Mesendoderm (in vitro differentiated cells): ENCODE measurements around the gene SYNPO. TPM values are rescaled to one million over a fixed set of nuclear protein-coding genes. Genes with fewer than 3 reads are reported as not detected.

ENCODE experiments used
- DNase-seq: peaks from one replicate; pipeline ENCODE4 v3.0.0; 2013
- H2AK5ac ChIP-seq: 2 replicates; pipeline ENCODE4 v1.6.1; 2013; ENCODE audit warnings: low read length, inconsistent platforms
- H2BK120ac ChIP-seq: 2 replicates; pipeline ENCODE4 v1.6.1; 2013; ENCODE audit warnings: low read depth, mild to moderate bottlenecking, low read length, moderate library complexity, mixed read lengths
- H2BK15ac ChIP-seq: replicated peaks from 2 replicates; pipeline ENCODE4 v1.6.1; 2013; ENCODE audit warnings: low read depth, mild to moderate bottlenecking, moderate library complexity
- H2BK5ac ChIP-seq: 2 replicates; pipeline ENCODE4 v1.6.1; 2013; ENCODE audit warnings: low read length, inconsistent platforms
- H3K18ac ChIP-seq: 2 replicates; pipeline ENCODE4 v1.6.1; 2013; ENCODE audit warnings: mild to moderate bottlenecking, low read length, mixed read lengths
- H3K23ac ChIP-seq: one replicate; pipeline ENCODE4 v1.6.1; 2013; ENCODE audit warnings: low read length
- H3K27ac ChIP-seq: 2 replicates; pipeline ENCODE4 v1.5.1; 2013; ENCODE audit warnings: low read depth, mild to moderate bottlenecking, inconsistent platforms, low read length, moderate library complexity
- H3K27me3 ChIP-seq: 2 replicates; pipeline ENCODE4 v1.6.1; 2013; ENCODE audit warnings: low read length, control low read depth, mild to moderate bottlenecking, inconsistent platforms; ENCODE audit not compliant: insufficient read depth, poor library complexity
- H3K36me3 ChIP-seq: 2 replicates; pipeline ENCODE4 v1.6.1; 2013; ENCODE audit warnings: low read length, inconsistent platforms; ENCODE audit not compliant: control insufficient read depth, insufficient read depth
- H3K4ac ChIP-seq: one replicate; pipeline ENCODE4 v1.6.1; 2013; ENCODE audit warnings: low read depth, mild to moderate bottlenecking, low read length, moderate library complexity
- H3K4me1 ChIP-seq: 2 replicates; pipeline ENCODE4 v1.6.1; 2013; ENCODE audit warnings: low read depth, low read length, inconsistent platforms; ENCODE audit not compliant: control insufficient read depth
- H3K4me2 ChIP-seq: 2 replicates; pipeline ENCODE4 v1.6.1; 2013; ENCODE audit warnings: low read length
- H3K4me3 ChIP-seq: 2 replicates; pipeline ENCODE4 v1.5.1; 2013; ENCODE audit warnings: mild to moderate bottlenecking, low read length
- H3K56ac ChIP-seq: one replicate; pipeline ENCODE4 v1.6.1; 2013; ENCODE audit warnings: low read length
- H3K79me1 ChIP-seq: 2 replicates; pipeline ENCODE4 v1.6.1; 2013; ENCODE audit warnings: low read length, inconsistent platforms
- H3K79me2 ChIP-seq: 2 replicates; pipeline ENCODE4 v1.6.1; 2013; ENCODE audit warnings: mild to moderate bottlenecking, low read length; ENCODE audit not compliant: control insufficient read depth, insufficient read depth
- H3K9ac ChIP-seq: 2 replicates; pipeline ENCODE4 v1.6.1; 2013; ENCODE audit warnings: low read length, inconsistent platforms
- H4K5ac ChIP-seq: one replicate; pipeline ENCODE4 v1.6.1; 2013; ENCODE audit warnings: low read length
- H4K8ac ChIP-seq: one replicate; pipeline ENCODE4 v1.6.1; 2013; ENCODE audit warnings: low read depth, mild to moderate bottlenecking, control low read depth, low read length, moderate library complexity
- WGBS: extraction: QIAGEN DNeasy Blood & Tissue Kit; methylation state at CpG from one replicate; pipeline ENCODE4 v1.1.7; 2013; ENCODE audit warnings: low lambda C conversion rate, missing lambda C conversion rate; ENCODE audit not compliant: insufficient coverage; ENCODE audit errors: extremely low coverage; 5-methylcytosine and 5-hydroxymethylcytosine counted together
- polyA plus RNA-seq, 2 experiments: library from polyadenylated mRNA; stranded (reverse); fragments of 200-250 nt; gene quantifications; one replicate each; pipeline ENCODE4 v1.2.3, GENCODE V29; 2013

Gene SYNPO
- polyA plus RNA-seq (2013, experiment 1 of 2), result 1.7 TPM
- 1.6 TPM for polyA plus RNA-seq (2013, experiment 2 of 2)

- Histone ChIP-seq H3K27ac (peak within 1 kb of the TSS; percentile 76), H3K18ac (peak within 1 kb of the TSS; percentile 7), H4K5ac (no peak within 1 kb of the TSS), H3K9ac (peak within 1 kb of the TSS; percentile 49), H3K4me2 (no peak within 1 kb of the TSS), H3K4me3 (no peak within 1 kb of the TSS), H3K79me2 (no peaks in the 10 kb centered on the region), H3K56ac (peak within 1 kb of the TSS; percentile 65), H3K23ac (no peak within 1 kb of the TSS), H2BK5ac (peak within 1 kb of the TSS; percentile 23), H3K27me3 (no peaks in the 10 kb centered on the region), H2AK5ac (no peak within 1 kb of the TSS), H3K36me3 (no peaks in the 10 kb centered on the region), H3K79me1 (no peaks in the 10 kb centered on the region), H2BK15ac (no peak within 1 kb of the TSS), H3K4ac (peak within 1 kb of the TSS; percentile 5), H2BK120ac (no peak within 1 kb of the TSS), H4K8ac (no peak within 1 kb of the TSS), H3K4me1 (peaks cover 21% of the 10 kb centered on the region)
- no CpG with 5 or more reads among the region's 14 CpGs for whole genome bisulfite sequencing
- peak; percentile 75 for DNase-seq
Measured at GRCh38 chr5:150640311-150641005, at the start of gene SYNPO. Gene SYNPO (plus strand): TSS chr5:150640660. CDS start chr5:150648276, 7,616 bp downstream.

- Histone ChIP-seq H3K4me3 (no peak overlapping the region), H3K4ac (no peak overlapping the region), H4K8ac (no peak overlapping the region), H2BK15ac (no peak overlapping the region), H3K79me2 (no peaks in the 10 kb centered on the region), H4K5ac (no peak overlapping the region), H3K79me1 (no peaks in the 10 kb centered on the region), H3K56ac (peak overlapping the region; percentile 83), H3K4me1 (peaks cover 16% of the 10 kb centered on the region), H3K4me2 (peak overlapping the region; percentile 7), H2AK5ac (peak overlapping the region; percentile 25), H2BK120ac (peak overlapping the region; percentile 15), H3K9ac (peak overlapping the region; percentile 31), H3K27me3 (no peaks in the 10 kb centered on the region), H3K18ac (peak overlapping the region; percentile 52), H2BK5ac (peak overlapping the region; percentile 91), H3K36me3 (no peaks in the 10 kb centered on the region), H3K27ac (peak overlapping the region; percentile 79), H3K23ac (peak overlapping the region; percentile 95)
- DNase-seq, result peak; percentile 86
- no CpG with 5 or more reads among the region's 12 CpGs for whole genome bisulfite sequencing
Measured at GRCh38 chr5:150590979-150591695, 49.3 kb upstream of the SYNPO start.

DNA sequence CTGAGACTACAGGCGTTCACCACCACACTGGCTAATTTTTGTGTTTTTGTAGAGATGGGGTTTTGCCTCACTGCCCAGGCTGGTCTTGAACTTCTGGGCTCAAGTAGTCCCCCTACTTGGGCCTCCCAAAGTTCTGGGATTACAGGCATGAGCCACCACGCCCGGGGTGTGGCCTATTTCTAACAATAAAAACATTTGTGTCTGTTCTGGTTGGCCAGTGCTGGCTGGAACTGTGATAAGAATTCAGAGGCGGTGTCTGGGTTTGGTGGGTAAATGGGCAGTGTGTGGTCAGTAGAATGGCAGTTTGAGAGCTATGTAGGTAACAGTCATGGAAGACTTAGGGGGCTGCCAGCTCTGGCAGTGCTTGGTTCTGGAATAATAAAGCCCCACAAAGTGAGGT, 46.9 kb upstream of the SYNPO start:
- H3K36me3 ChIP-seq, result no peaks in the 10 kb centered on the region
- H3K4me3 ChIP-seq, result no peak overlapping the region
- no peak overlapping the region for H3K18ac ChIP-seq
- no peak overlapping the region for H3K4ac ChIP-seq
- H4K8ac ChIP-seq, result no peak overlapping the region
- no peak overlapping the region for H2AK5ac ChIP-seq
- no peaks in the 10 kb centered on the region for H3K79me2 ChIP-seq
- DNase-seq, result no peak
- WGBS, result no CpG with 5 or more reads among the region's 4 CpGs
- H4K5ac ChIP-seq, result no peak overlapping the region
- H3K4me1 ChIP-seq, result peaks cover 20% of the 10 kb centered on the region
- no peak overlapping the region for H2BK15ac ChIP-seq
- no peak overlapping the region for H2BK5ac ChIP-seq
- H2BK120ac ChIP-seq, result no peak overlapping the region
- H3K27me3 ChIP-seq, result no peaks in the 10 kb centered on the region
- no peak overlapping the region for H3K4me2 ChIP-seq
- H3K23ac ChIP-seq, result no peak overlapping the region
- H3K79me1 ChIP-seq, result no peaks in the 10 kb centered on the region
- H3K56ac ChIP-seq, result peak overlapping the region; percentile 37
- H3K27ac ChIP-seq, result no peak overlapping the region
- H3K9ac ChIP-seq, result no peak overlapping the region

- Histone ChIP-seq H3K4me3 (no peak overlapping the region), H3K9ac (no peak overlapping the region), H3K18ac (no peak overlapping the region), H2BK15ac (no peak overlapping the region), H3K4me1 (peaks cover 20% of the 10 kb centered on the region), H3K79me2 (no peaks in the 10 kb centered on the region), H3K27me3 (no peaks in the 10 kb centered on the region), H3K4ac (no peak overlapping the region), H3K36me3 (no peaks in the 10 kb centered on the region), H3K56ac (peak overlapping the region; percentile 37), H3K4me2 (no peak overlapping the region), H3K79me1 (no peaks in the 10 kb centered on the region), H2AK5ac (peak overlapping the region; percentile 14), H4K5ac (no peak overlapping the region), H3K27ac (no peak overlapping the region), H2BK120ac (no peak overlapping the region), H4K8ac (no peak overlapping the region), H2BK5ac (peak overlapping the region; percentile 28), H3K23ac (no peak overlapping the region)
- no peak for DNase-seq
- WGBS, result no CpG with 5 or more reads among the region's 7 CpGs
Measured at GRCh38 chr5:150593996-150594395, 46.5 kb upstream of the SYNPO start.

- no CpG with 5 or more reads among the region's 12 CpGs for WGBS
- H3K4ac ChIP-seq, result peak overlapping the region; percentile 56
- peak overlapping the region; percentile 62 for H3K18ac ChIP-seq
- no peaks in the 10 kb centered on the region for H3K27me3 ChIP-seq
- no peak overlapping the region for H2AK5ac ChIP-seq
- H2BK15ac ChIP-seq, result peak overlapping the region; percentile 28
- H3K79me2 ChIP-seq, result no peaks in the 10 kb centered on the region
- H3K4me2 ChIP-seq, result no peak overlapping the region
- H2BK120ac ChIP-seq, result peak overlapping the region; percentile 52
- no peaks in the 10 kb centered on the region for H3K79me1 ChIP-seq
- H3K4me1 ChIP-seq, result peaks cover 20% of the 10 kb centered on the region
- H4K5ac ChIP-seq, result peak overlapping the region; percentile 9
- peak; percentile 68 for DNase-seq
- peak overlapping the region; percentile 69 for H2BK5ac ChIP-seq
- H3K56ac ChIP-seq, result peak overlapping the region; percentile 73
- no peaks in the 10 kb centered on the region for H3K36me3 ChIP-seq
- H3K4me3 ChIP-seq, result no peak overlapping the region
- H3K23ac ChIP-seq, result no peak overlapping the region
- no peak overlapping the region for H4K8ac ChIP-seq
- H3K27ac ChIP-seq, result peak overlapping the region; percentile 54
- peak overlapping the region; percentile 27 for H3K9ac ChIP-seq
Measured at GRCh38 chr5:150595466-150596031, 44.9 kb upstream of the SYNPO start.
